Measurements from ENCODE around the gene RETREG3. TPM values are rescaled to one million over a fixed set of nuclear protein-coding genes. Genes with fewer than 3 reads are reported as not detected.

RETREG3 gene
- total and polyA plus RNA-seq, 2 of the 13 experiments (the other 11 are each of a cell fraction or from before 2014, with no cell fraction given): 47.0 to 55.8 TPM

GRCh38 chr17:42544874-42545283 is 64.3 kb downstream of the RETREG3 start (continued):
- TF ChIP-seq SAFB2 (CRISPR knock-in tag; IDR thresholded peaks at IDR 0.05; ENCODE audit: borderline replicate concordance, low read depth) (0 out of 2 replicates have a peak, but pooled peaks have one; percentile 17), ZNF30 (CRISPR knock-in tag; IDR thresholded peaks at IDR 0.05) (no peak), ZNF337 (CRISPR knock-in tag; IDR thresholded peaks at IDR 0.05; ENCODE audit: borderline replicate concordance, low read depth) (no peak), ZNF331 (CRISPR knock-in tag; IDR thresholded peaks at IDR 0.05) (peak; percentile 39; the same call in 1 of the 2 replicates), ZNF451 (CRISPR knock-in tag; IDR thresholded peaks at IDR 0.05) (no peak), FOXJ3 (CRISPR knock-in tag; IDR thresholded peaks at IDR 0.05; ENCODE audit: borderline replicate concordance) (peak; percentile 60; the same call in 1 of the 2 replicates), SOX5 (CRISPR knock-in tag; IDR thresholded peaks at IDR 0.05; ENCODE audit: borderline replicate concordance) (0 out of 2 replicates have a peak, but pooled peaks have one; percentile 31), ZFYVE20 (CRISPR knock-in tag; IDR thresholded peaks at IDR 0.05; ENCODE audit: borderline replicate concordance, low read depth) (no peak), ZNF44 (CRISPR knock-in tag; IDR thresholded peaks at IDR 0.05) (no peak), POGZ (CRISPR knock-in tag; IDR thresholded peaks at IDR 0.05) (no peak), TBX3 (IDR thresholded peaks at IDR 0.05; ENCODE audit: borderline replicate concordance) (peak; percentile 39; the same call in 1 of the 2 replicates), NR2F1 (CRISPR knock-in tag; IDR thresholded peaks at IDR 0.05) (peak; percentile 42 to 67; a peak in 3 of 4 replicates), SRF (IDR thresholded peaks at IDR 0.05; ENCODE audit: low read depth, low read length) (no peak), ZNF782 (CRISPR knock-in tag; IDR thresholded peaks at IDR 0.05; ENCODE audit: borderline replicate concordance) (0 out of 2 replicates have a peak, but pooled peaks have one; percentile 24), SP2 (CRISPR knock-in tag; IDR thresholded peaks at IDR 0.05) (no peak), TBX2 (CRISPR knock-in tag; IDR thresholded peaks at IDR 0.05; ENCODE audit: borderline replicate concordance) (peak; percentile 72), ZNF790 (CRISPR knock-in tag; IDR thresholded peaks at IDR 0.05; ENCODE audit: borderline replicate concordance) (no peak), DMAP1 (CRISPR knock-in tag; IDR thresholded peaks at IDR 0.05) (peak; percentile 24; the same call in 1 of the 2 replicates), GRHL1 (CRISPR knock-in tag; conservative IDR thresholded peaks at IDR 0.05) (no peak), HOXA5 (CRISPR knock-in tag; IDR thresholded peaks at IDR 0.05) (0 out of 2 replicates have a peak, but pooled peaks have one; percentile 40)

Measured in HepG2 (cell line).